GM18526 (cell line): Measurements from ENCODE around the gene DNAH3.

Experiments used
- POLR2A ChIP-seq: IDR thresholded peaks from 3 replicates; pipeline ENCODE4 v1.6.1; 2011; ENCODE audit not compliant: insufficient read length; ENCODE audit errors: extremely low read depth

Gene DNAH3

GRCh38 chr16:20969386-20969785, 181.3 kb downstream of the DNAH3 start:
- TF ChIP-seq POLR2A, result no peak

GRCh38 chr16:20968765-20969164, 181.9 kb downstream of the DNAH3 start:
- TF ChIP-seq POLR2A, result no peak

- TF ChIP-seq POLR2A, result no peak
Observed at GRCh38 chr16:20960899-20961298, 189.7 kb downstream of the DNAH3 start.

GRCh38 chr16:20957153-20957552, 193.5 kb downstream of the DNAH3 start:
- no peak for TF ChIP-seq POLR2A

- TF ChIP-seq POLR2A, result no peak
Observed at GRCh38 chr16:20956319-20956718, 194.3 kb downstream of the DNAH3 start.

GRCh38 chr16:20954574-20954973, 196.1 kb downstream of the DNAH3 start:
- TF ChIP-seq POLR2A, result no peak

GRCh38 chr16:20952139-20952920, 198.3 kb downstream of the DNAH3 start:
- TF ChIP-seq POLR2A, result no peak

- TF ChIP-seq POLR2A, result no peak
Observed at GRCh38 chr16:20950294-20950693, 200.4 kb downstream of the DNAH3 start.

- TF ChIP-seq POLR2A, result no peak
Observed at GRCh38 chr16:20949660-20950059, 201.0 kb downstream of the DNAH3 start.

- no peak for TF ChIP-seq POLR2A
Observed at GRCh38 chr16:20948444-20948843, 202.2 kb downstream of the DNAH3 start.

- TF ChIP-seq POLR2A, result no peak
Observed at GRCh38 chr16:20946015-20946629, 204.5 kb downstream of the DNAH3 start.

- TF ChIP-seq POLR2A, result no peak
Observed at GRCh38 chr16:20944861-20945574, 205.6 kb downstream of the DNAH3 start.

GRCh38 chr16:20942256-20942655, 208.4 kb downstream of the DNAH3 start:
- TF ChIP-seq POLR2A, result no peak

- no peak for TF ChIP-seq POLR2A
Observed at GRCh38 chr16:20941636-20941926, 209.1 kb downstream of the DNAH3 start.

- TF ChIP-seq POLR2A, result no peak
Observed at GRCh38 chr16:20940871-20941635, 209.6 kb downstream of the DNAH3 start.

- no peak for TF ChIP-seq POLR2A
Observed at GRCh38 chr16:20939611-20940010, 211.0 kb downstream of the DNAH3 start.

- TF ChIP-seq POLR2A, result no peak
Observed at GRCh38 chr16:20938426-20938825, 212.2 kb downstream of the DNAH3 start.
